Suprapubic skin (tissue), 3 donors: Measurements from ENCODE around the gene UBXN6.

ENCODE experiments used
- POLR2AphosphoS5 ChIP-seq, 3 donors: sonication (generic); formaldehyde crosslinking; IDR thresholded peaks; one replicate each; pipeline ENCODE4 v1.6.1; 2017; ENCODE audit warnings: antibody characterized with exemption in 3 of 3
- TF ChIP-seq, protein P1 (sequence below), 2 donors: fragments of 200-600 bp in 1 of 2; fragments of 450-650 bp in 1 of 2; sonication (generic) in 1 of 2; IDR thresholded peaks; one replicate each; pipeline ENCODE4 v1.5.1; 2016 to 2019; ENCODE audit warnings: antibody characterized with exemption in 2 of 2, mild to moderate bottlenecking in 1 of 2, moderate library complexity in 1 of 2

- TF ChIP-seq POLR2AphosphoS5 (IDR thresholded peaks at IDR 0.05): no peak
- TF ChIP-seq, protein P1, sequence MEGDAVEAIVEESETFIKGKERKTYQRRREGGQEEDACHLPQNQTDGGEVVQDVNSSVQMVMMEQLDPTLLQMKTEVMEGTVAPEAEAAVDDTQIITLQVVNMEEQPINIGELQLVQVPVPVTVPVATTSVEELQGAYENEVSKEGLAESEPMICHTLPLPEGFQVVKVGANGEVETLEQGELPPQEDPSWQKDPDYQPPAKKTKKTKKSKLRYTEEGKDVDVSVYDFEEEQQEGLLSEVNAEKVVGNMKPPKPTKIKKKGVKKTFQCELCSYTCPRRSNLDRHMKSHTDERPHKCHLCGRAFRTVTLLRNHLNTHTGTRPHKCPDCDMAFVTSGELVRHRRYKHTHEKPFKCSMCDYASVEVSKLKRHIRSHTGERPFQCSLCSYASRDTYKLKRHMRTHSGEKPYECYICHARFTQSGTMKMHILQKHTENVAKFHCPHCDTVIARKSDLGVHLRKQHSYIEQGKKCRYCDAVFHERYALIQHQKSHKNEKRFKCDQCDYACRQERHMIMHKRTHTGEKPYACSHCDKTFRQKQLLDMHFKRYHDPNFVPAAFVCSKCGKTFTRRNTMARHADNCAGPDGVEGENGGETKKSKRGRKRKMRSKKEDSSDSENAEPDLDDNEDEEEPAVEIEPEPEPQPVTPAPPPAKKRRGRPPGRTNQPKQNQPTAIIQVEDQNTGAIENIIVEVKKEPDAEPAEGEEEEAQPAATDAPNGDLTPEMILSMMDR (IDR thresholded peaks at IDR 0.05): no peak
Measured at GRCh38 chr19:4416268-4416667, 41.3 kb downstream of the UBXN6 start.
